ENCODE results near the gene SORCS2. TPM values are rescaled to one million over a fixed set of nuclear protein-coding genes. Genes with fewer than 3 reads are reported as not detected.

The SORCS2 gene
- polyA plus RNA-seq, 3 donors: 0.46 to 0.55 TPM; not detected in 1

DNA sequence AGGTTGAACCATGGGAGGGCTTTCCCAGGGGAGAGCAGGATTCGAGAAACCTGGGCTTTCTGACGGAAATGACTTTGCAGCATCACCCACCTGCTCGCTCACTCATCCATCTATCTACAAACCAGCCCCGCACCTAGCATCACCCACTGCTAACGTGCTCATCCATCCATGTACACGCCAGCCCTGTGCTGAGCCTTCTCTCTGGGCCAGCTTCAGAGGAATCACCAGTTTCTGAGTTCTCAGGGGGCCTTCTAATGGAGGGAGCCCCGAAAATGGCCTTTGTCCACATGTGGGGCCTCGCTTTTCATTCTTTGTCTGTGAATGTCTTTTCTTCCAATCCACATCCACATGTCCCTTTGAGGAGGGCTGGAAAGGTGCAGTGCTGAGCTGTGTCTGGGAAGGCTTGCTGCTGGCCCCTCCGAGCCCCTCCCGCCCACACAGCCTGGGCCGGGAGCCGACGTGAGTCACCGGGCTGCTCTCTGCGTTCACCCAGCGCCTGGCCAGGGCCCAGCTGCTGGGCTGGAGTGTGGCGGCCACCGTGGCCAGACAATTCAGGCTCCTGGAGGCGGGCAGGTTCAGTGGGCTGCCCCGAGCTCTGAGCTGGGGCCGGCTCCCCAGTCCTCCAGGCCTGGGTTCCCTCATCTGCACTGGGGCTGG is 14.7 kb downstream of the SORCS2 start:
- Histone ChIP-seq H3K9ac (ENCODE audit: insufficient read depth, low read length, poor library complexity, severe bottlenecking) (no peak overlapping the region), H3K36me3 (replicated peaks in 1 of 2; ENCODE audit: control insufficient read depth in 1 of 2, insufficient read depth in 2 of 2, low read length in 2 of 2) (no peaks in the 10 kb centered on the region), H3K4me2 (replicated peaks; ENCODE audit: extremely low read depth, low read length, poor library complexity, severe bottlenecking) (no peak overlapping the region), H3K4me3 (replicated peaks in 1 of 3; ENCODE audit: low read depth in 2 of 3, low read length in 3 of 3) (no peak overlapping the region), H3K27me3 (ENCODE audit: control insufficient read depth in 2 of 2, insufficient read depth in 2 of 2, low read length in 2 of 2) (no peaks in the 10 kb centered on the region), H3K27ac (ENCODE audit: low read depth in 1 of 2, low read length in 2 of 2) (no peak overlapping the region), H4K20me1 (ENCODE audit: insufficient read depth, low read length) (no peaks in the 10 kb centered on the region), H3K79me2 (ENCODE audit: insufficient read depth, low read length) (no peaks in the 10 kb centered on the region), H3K4me1 (ENCODE audit: control insufficient read depth in 1 of 2, insufficient read depth in 2 of 2, low read length in 2 of 2) (no peaks in the 10 kb centered on the region), H2AFZ (ENCODE audit: insufficient read depth, low read depth, low read length, poor library complexity, severe bottlenecking) (no peak overlapping the region), H3K9me3 (replicated peaks in 1 of 2; ENCODE audit: control insufficient read depth in 1 of 2, insufficient read depth in 1 of 2, low read length in 2 of 2) (no peaks in the 10 kb centered on the region)
- peaks cover 0 to 2% (median 0%) of the 10 kb centered on the region in 7 donors for H3K9me3 Mint-ChIP-seq
- H3K27me3 Mint-ChIP-seq (ENCODE audit: low read depth in 3 of 3): peaks cover 4 to 11% (median 10%) of the 10 kb centered on the region in 3 donors
- no peak for DNase-seq
- 75% methylated on average over 16 of the region's 21 CpGs for WGBS (ENCODE audit: insufficient coverage)
- H3K4me1 Mint-ChIP-seq: no peaks in the 10 kb centered on the region
- H3K27ac Mint-ChIP-seq: no peak overlapping the region
- no peaks in the 10 kb centered on the region for H3K36me3 Mint-ChIP-seq
- no peak overlapping the region for H3K4me3 Mint-ChIP-seq
- TF ChIP-seq, protein P1, sequence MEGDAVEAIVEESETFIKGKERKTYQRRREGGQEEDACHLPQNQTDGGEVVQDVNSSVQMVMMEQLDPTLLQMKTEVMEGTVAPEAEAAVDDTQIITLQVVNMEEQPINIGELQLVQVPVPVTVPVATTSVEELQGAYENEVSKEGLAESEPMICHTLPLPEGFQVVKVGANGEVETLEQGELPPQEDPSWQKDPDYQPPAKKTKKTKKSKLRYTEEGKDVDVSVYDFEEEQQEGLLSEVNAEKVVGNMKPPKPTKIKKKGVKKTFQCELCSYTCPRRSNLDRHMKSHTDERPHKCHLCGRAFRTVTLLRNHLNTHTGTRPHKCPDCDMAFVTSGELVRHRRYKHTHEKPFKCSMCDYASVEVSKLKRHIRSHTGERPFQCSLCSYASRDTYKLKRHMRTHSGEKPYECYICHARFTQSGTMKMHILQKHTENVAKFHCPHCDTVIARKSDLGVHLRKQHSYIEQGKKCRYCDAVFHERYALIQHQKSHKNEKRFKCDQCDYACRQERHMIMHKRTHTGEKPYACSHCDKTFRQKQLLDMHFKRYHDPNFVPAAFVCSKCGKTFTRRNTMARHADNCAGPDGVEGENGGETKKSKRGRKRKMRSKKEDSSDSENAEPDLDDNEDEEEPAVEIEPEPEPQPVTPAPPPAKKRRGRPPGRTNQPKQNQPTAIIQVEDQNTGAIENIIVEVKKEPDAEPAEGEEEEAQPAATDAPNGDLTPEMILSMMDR (IDR thresholded peaks at IDR 0.05): no peak
- intact Hi-C loops (cut with micrococcal nuclease): no loop called here

DNA sequence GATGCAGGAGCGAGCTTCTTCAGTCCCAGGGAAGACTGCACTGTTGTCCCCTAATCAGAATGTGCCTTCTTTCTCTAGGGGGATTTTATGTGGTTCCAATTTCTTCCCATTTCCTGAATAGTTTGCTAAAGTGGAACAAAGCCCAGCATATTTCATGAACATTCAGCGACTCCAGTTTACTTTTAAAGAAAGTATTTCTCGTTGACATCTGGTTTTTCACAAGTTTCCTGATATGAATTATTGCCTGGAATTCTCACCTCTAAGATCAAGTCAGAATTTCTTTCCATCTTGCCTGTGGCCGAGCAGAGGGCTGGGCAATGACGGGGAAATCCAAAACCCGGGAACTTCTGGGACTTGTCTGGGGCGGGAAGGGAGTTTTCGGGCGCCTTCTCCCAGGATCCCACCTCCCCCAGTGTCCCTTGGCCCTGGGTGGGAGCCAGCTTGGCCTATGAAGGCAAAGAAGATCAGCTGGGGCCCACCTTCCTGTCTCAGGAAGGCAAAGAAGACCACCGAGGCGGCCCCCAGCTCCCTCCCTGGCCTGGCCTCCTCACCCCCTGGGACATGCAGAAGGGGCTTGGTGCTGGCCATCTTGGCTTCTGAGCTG is 15.4 kb downstream of the SORCS2 start:
- Mint-ChIP-seq H3K27me3 (ENCODE audit: low read depth in 3 of 3) (peaks cover 4 to 11% (median 10%) of the 10 kb centered on the region in 3 donors), H3K4me3 (no peak overlapping the region), H3K9me3 (peaks cover 0 to 2% (median 0%) of the 10 kb centered on the region in 7 donors), H3K36me3 (no peaks in the 10 kb centered on the region), H3K4me1 (no peaks in the 10 kb centered on the region), H3K27ac (no peak overlapping the region)
- TF ChIP-seq, protein P1 (IDR thresholded peaks at IDR 0.05): no peak
- Histone ChIP-seq H3K36me3 (replicated peaks in 1 of 2; ENCODE audit: control insufficient read depth in 1 of 2, insufficient read depth in 2 of 2, low read length in 2 of 2) (no peaks in the 10 kb centered on the region), H3K27me3 (ENCODE audit: control insufficient read depth in 2 of 2, insufficient read depth in 2 of 2, low read length in 2 of 2) (no peaks in the 10 kb centered on the region), H3K9me3 (replicated peaks in 1 of 2; ENCODE audit: control insufficient read depth in 1 of 2, insufficient read depth in 1 of 2, low read length in 2 of 2) (no peaks in the 10 kb centered on the region), H3K4me3 (replicated peaks in 1 of 3; ENCODE audit: low read depth in 2 of 3, low read length in 3 of 3) (no peak overlapping the region), H3K4me1 (ENCODE audit: control insufficient read depth in 1 of 2, insufficient read depth in 2 of 2, low read length in 2 of 2) (no peaks in the 10 kb centered on the region), H2AFZ (ENCODE audit: insufficient read depth, low read depth, low read length, poor library complexity, severe bottlenecking) (no peak overlapping the region), H3K27ac (ENCODE audit: low read depth in 1 of 2, low read length in 2 of 2) (no peak overlapping the region), H4K20me1 (ENCODE audit: insufficient read depth, low read length) (no peaks in the 10 kb centered on the region), H3K9ac (ENCODE audit: insufficient read depth, low read length, poor library complexity, severe bottlenecking) (no peak overlapping the region), H3K4me2 (replicated peaks; ENCODE audit: extremely low read depth, low read length, poor library complexity, severe bottlenecking) (no peak overlapping the region), H3K79me2 (ENCODE audit: insufficient read depth, low read length) (no peaks in the 10 kb centered on the region)
- DNase-seq: no peak
- intact Hi-C loops (cut with micrococcal nuclease): no loop called here
- 85% methylated on average over 6 of the region's 11 CpGs for WGBS (ENCODE audit: insufficient coverage)

Data from CD14-positive monocyte (primary cell).